H1 (cell line): Measurements from ENCODE around the gene MESD.

Source experiments
- CHD2 ChIP-seq: IDR thresholded peaks from 2 replicates; pipeline ENCODE4 v1.6.1; 2012; ENCODE audit warnings: low read length, improper control_type of control experiment
- CTCF ChIP-seq, 3 experiments: IDR thresholded peaks; 1 replicate in 2 of 3; 2 replicates in 1 of 3; pipeline versions ENCODE4 v1.5.1 to v1.6.1; 2011; ENCODE audit warnings: low read length in 3 of 3, mild to moderate bottlenecking in 3 of 3, inconsistent platforms in 2 of 3, low read depth in 1 of 3, moderate library complexity in 1 of 3; ENCODE audit not compliant: insufficient read depth in 1 of 3; ENCODE audit errors: control extremely low read depth in 1 of 3
- E2F6 ChIP-seq: IDR thresholded peaks from 2 replicates; pipeline ENCODE4 v1.6.1; 2012; ENCODE audit warnings: inconsistent platforms
- EZH2 ChIP-seq: fragments of 200-600 bp; sonication (generic); IDR thresholded peaks from 2 replicates; pipeline ENCODE4 v1.7.1; 2012; ENCODE audit warnings: low read depth, mild to moderate bottlenecking, moderate library complexity, low read length, inconsistent platforms; ENCODE audit not compliant: severe bottlenecking
- GABPA ChIP-seq: IDR thresholded peaks from 2 replicates; pipeline ENCODE4 v1.6.1; 2011; ENCODE audit warnings: mild to moderate bottlenecking, low read length, moderate library complexity, borderline replicate concordance; ENCODE audit not compliant: insufficient read depth
- MAX ChIP-seq: IDR thresholded peaks from 2 replicates; pipeline ENCODE4 v1.6.1; 2012; ENCODE audit warnings: inconsistent platforms
- POLR2A ChIP-seq, 2 experiments: IDR thresholded peaks; 1 replicate in 1 of 2; 2 replicates in 1 of 2; pipeline ENCODE4 v1.6.1; 2011; ENCODE audit warnings: low read depth in 2 of 2, low read length in 2 of 2, mild to moderate bottlenecking in 2 of 2; ENCODE audit errors: control extremely low read depth in 1 of 2
- POLR2AphosphoS5 ChIP-seq: IDR thresholded peaks from 2 replicates; pipeline ENCODE4 v1.6.1; 2011; ENCODE audit warnings: low read depth, low read length
- SIN3A ChIP-seq, 2 experiments: IDR thresholded peaks in 1 of 2; conservative IDR thresholded peaks in 1 of 2; 2 replicates each; pipeline ENCODE4 v1.6.1; 2011 to 2012; ENCODE audit warnings: low read length in 2 of 2, improper control_type of control experiment in 1 of 2, low read depth in 1 of 2, mild to moderate bottlenecking in 1 of 2
- TAF1 ChIP-seq: IDR thresholded peaks from 2 replicates; pipeline ENCODE4 v1.6.1; 2011; ENCODE audit warnings: mild to moderate bottlenecking, low read depth, low read length
- TEAD4 ChIP-seq: IDR thresholded peaks from 2 replicates; pipeline ENCODE4 v1.6.1; 2012; ENCODE audit warnings: low read depth, low read length, inconsistent platforms, mixed read lengths
- ZNF274 ChIP-seq: IDR thresholded peaks from 2 replicates; pipeline ENCODE4 v1.7.0; 2012; ENCODE audit warnings: low read length, borderline replicate concordance; ENCODE audit errors: extremely low read depth

- TF ChIP-seq CTCF (IDR thresholded peaks at IDR 0.05; ENCODE audit: control extremely low read depth in 1 of 3, insufficient read depth in 1 of 3, low read depth in 1 of 3, low read length in 3 of 3) (no peak), EZH2 (no peak), POLR2A (IDR thresholded peaks at IDR 0.05; ENCODE audit: control extremely low read depth in 1 of 2, low read depth in 2 of 2, low read length in 2 of 2) (no peak), GABPA (no peak), E2F6 (no peak), TAF1 (no peak), MAX (no peak), TEAD4 (no peak), SIN3A (conservative IDR thresholded peaks at IDR 0.05 in 1 of 2, IDR thresholded peaks at IDR 0.05 in 1 of 2; ENCODE audit: low read depth in 1 of 2, low read length in 2 of 2) (no peak), CHD2 (no peak), ZNF274 (no peak), POLR2AphosphoS5 (no peak)
Observed at GRCh38 chr15:80932989-80933388, 56.6 kb downstream of the MESD start.
